ENCODE results near the gene LAGE3.

Gene LAGE3

DNA sequence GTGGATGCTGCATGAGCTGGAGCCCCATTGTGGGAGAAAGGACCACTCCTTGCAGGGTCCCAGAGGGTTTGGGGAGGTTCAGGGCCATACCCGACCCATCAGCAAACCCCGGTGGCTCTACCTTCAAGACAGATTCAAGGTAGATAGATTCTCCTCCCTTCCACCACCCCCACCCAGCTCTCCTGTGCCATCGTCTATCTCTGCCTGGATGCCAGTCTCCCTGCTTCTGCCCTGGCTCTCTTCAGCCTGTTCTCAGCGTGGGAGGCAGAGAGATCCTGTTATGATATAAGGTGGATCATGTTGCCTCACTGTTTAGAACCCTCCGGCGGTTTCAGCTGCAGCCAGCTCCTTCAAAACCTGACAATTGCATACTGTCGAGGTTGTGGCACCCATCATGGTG, 5.4 kb downstream of the LAGE3 start:
- DNase-seq, result no peak

DNA sequence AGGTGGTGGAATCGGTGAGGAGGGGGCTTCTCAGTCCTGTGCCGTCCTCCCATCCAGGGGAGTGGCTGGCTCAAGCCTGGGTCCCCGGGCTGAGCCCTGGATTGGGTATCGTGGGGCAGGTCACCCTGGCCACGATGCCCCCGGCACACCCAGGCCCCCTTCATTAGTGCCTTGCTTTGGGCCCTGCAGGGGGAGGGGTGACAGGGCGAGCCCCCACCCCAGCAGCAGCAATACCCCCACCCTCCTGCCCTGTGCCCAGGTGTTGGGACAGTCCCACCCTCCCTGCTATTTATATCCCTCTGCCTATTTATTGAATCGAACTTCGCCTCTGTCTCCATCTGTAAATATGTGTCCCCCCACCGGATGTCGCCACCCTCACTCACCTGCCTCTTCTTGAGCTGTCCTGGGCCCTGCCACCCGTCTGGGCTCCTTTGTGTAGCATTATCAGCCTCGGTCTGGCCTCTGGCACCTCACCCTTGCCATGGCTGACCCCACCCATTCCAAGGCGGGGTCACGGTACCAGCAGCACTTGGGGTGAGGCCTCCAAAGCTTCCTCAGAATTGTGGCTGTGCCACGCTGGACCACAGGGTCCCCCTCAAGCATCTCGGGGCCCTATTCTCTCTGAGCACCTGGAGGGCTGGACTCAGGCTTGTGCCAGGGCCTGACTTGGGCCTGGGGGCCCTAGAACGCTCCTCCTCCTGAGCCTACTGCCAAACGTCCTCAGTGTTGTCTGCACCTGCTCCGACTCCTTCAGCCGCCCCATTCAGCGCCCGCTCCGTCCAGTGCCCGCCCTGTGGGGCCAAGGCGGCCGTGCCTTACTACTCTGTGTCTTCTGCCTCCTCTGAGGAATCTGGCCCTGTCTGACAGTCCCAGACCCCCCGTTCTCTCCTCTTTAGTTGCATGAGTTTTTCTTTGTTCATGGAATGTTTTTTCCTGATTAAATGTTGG, 6.1 kb downstream of the LAGE3 start:
- DNase-seq, result no peak

DNA sequence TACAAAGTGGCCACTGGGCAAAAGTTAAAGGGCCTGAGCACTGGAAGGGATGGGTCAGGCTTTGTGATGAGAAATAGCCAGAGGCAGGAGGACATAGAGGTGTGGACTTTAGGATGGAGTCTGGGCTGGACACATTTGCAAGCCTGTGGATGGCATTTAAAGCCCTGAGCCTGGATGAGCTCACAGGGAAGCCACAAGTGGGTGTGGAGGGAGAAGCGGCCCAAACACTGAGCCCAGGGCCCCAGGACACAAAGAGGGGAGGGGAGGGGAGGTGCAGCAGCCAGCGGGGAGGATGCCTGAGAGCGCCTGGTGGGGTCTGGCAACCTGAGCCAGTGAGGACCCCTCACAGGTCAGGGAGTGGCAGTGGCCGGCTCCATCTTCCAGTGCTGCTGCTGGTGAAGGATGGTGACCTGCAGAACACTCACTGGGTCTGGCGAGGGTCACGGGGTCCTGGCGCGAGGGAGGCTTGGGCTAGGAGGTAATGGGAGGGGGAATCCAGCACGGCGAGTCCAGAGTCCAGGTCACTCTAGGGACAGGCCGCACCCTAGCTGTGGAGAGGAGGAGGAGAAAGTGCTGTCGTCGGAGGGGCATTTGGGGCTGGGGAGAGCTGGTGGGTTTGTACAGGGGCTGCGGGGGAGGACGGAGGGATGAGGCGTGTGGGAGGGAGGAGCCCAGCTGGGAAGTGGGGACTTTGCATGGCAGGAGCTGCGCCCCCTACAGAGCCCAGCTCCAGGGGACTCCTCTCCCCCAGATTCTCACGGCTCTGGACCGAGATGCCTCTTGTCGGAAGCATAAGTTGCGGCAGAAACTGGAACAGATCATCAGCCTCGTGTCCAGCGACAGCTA, 7.0 kb downstream of the LAGE3 start:
- no peak for DNase-seq

DNA sequence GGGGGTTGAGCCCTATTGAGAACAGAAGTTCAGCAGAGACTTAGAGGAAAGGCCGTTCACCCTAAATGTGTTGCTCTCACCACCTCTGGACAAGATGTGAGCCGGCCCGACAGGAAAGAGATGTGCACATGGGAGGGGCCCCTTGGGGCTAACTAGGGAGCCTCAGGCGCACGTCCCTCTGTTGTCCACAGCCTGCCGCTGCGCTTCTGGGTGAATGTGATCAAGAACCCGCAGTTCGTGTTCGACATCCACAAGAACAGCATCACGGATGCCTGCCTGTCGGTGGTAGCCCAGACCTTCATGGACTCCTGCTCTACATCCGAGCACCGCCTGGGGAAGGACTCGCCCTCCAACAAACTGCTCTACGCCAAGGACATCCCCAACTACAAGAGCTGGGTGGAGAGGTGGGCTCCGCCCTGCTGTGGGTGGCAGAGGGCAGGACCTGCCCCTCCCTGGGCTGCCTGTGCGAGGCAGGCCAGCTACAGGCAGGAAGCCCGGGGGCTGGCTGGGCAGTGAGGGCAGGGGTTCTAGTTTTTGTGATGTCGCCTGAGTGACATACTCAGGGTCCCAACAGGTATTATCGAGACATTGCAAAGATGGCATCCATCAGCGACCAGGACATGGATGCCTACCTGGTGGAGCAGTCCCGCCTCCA, 8.0 kb downstream of the LAGE3 start:
- DNase-seq, result no peak

DNA sequence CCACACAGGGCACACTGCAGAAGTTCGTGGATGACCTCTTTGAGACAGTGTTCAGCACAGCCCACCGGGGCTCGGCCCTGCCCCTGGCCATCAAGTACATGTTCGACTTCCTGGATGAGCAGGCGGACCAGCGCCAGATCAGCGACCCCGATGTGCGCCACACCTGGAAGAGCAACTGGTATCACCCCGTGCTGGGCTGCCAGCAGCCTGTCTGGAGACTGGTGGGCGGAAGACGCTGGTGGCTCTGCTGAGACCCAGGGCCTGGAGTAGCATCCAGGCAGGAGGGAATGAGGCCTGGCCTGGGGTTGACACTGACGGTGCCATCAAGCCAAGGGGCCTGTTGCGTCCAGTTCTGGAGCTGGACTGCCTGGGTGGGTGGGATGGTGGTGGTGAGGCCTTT, 8.6 kb downstream of the LAGE3 start:
- no peak for DNase-seq

DNA sequence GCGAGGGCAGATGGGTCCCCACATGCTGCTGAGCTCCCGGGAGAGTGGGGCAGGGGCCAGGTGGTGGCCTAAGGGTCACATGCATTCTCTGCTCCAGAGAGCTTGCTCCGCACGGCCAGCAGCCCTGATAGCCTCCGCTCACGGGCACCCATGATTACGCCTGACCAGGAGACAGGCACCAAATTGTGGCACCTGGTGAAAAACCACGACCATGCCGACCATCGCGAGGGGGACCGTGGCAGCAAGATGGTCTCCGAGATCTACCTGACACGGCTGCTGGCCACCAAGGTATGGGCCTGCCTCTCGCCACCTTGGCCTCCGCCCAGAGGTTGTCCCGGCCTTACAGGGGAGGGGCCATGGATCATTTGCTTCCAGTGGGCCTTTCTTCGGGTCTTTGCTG, 9.2 kb downstream of the LAGE3 start:
- no peak for DNase-seq

DNA sequence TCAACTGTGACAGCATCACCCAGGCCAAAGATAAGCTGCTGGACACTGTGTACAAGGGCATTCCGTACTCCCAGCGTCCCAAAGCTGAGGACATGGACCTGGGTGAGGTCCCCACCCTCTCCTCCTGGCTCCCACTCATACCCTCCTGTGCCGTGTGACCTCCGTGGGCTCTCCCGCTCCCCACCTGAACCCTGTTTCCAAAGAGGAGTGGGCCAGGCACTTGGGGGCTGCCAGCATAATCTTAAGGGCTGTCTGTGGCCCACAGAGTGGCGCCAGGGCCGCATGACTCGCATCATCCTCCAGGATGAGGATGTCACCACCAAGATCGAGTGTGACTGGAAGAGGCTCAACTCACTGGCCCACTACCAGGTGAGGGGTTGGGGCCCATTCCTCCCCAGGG, 10.0 kb downstream of the LAGE3 start:
- no peak for DNase-seq

DNA sequence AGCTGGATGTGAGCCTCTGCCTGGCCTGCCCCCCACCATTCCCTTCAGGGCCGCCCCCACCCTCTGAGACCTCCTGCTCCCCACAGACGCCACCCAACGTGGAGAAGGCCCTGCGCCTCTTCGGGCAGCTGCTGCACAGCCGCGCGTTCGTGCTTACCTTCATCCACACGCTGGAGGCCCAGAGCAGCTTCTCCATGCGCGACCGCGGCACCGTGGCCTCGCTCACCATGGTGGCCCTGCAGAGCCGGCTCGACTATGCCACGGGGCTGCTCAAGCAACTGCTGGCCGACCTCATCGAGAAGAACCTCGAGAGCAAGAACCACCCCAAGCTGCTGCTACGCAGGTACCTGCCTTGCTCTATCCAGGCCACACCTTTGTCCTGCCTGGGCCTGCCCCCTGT, 10.9 kb downstream of the LAGE3 start:
- no peak for DNase-seq

DNA sequence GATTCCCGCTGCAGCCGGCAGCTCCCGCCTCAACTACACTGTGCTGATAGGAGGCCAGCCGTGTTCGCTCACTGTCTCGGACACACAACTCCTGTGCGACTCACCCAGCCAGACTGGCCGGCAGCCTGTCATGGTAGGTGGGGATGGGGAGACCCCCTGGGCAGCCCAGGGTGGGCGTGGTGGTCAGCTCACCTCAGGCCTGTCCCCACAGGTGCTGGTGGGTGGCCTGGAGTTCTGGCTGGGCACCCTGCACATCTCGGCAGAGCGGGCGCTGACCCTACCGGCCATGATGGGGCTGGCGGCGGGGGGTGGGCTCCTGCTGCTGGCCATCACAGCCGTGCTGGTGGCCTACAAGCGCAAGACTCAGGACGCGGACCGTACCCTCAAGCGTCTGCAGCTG, 11.5 kb downstream of the LAGE3 start:
- DNase-seq, result no peak

DNA sequence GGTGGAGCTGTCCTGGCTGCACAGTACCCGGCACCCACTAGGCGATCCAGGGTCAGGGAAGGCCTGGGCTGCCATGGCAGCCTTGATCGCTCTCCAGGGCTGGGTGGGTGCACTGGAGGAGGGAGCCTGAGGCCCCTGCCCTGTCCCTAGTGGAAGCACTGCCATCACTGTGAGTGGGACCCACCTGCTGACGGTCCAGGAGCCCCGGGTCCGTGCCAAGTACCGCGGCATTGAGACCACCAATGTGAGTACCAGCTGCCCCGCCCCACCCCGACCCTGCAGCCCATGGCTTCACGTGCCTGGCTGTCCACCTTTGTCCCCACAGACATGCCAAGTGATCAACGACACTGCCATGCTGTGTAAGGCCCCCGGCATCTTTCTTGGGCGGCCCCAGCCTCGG, 12.2 kb downstream of the LAGE3 start:
- DNase-seq, result no peak

DNA sequence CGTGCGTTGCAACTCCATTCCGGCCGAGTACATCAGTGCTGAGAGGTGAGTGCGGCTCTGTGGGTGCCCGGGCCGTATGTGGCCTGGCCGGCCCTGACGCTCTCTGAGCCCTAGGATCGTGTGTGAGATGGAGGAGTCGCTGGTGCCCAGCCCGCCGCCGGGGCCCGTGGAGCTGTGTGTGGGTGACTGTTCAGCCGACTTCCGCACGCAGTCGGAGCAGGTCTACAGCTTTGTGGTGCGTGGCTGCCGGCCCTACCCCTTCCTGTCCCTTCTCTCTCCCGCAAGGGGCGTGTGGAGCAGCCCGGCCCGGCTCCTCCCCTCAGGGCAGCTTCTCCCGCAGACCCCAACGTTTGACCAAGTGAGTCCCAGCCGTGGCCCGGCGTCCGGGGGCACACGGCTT, 13.0 kb downstream of the LAGE3 start:
- no peak for DNase-seq

DNA sequence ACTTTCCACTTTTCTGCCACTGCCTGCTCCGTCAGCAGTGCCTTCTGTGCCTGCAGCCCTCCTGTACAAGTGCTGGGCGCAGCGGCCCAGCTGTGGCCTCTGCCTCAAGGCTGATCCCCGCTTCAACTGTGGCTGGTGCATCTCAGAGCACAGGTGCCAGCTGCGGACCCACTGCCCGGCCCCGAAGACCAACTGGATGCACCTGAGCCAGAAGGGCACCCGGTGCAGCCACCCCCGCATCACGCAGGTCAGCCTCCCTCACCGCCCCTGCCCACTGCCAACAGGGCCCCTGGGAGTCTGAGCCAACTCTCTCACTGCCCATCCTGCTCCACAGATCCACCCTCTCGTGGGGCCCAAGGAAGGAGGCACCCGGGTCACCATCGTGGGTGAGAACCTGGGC, 13.5 kb downstream of the LAGE3 start:
- no peak for DNase-seq

DNA sequence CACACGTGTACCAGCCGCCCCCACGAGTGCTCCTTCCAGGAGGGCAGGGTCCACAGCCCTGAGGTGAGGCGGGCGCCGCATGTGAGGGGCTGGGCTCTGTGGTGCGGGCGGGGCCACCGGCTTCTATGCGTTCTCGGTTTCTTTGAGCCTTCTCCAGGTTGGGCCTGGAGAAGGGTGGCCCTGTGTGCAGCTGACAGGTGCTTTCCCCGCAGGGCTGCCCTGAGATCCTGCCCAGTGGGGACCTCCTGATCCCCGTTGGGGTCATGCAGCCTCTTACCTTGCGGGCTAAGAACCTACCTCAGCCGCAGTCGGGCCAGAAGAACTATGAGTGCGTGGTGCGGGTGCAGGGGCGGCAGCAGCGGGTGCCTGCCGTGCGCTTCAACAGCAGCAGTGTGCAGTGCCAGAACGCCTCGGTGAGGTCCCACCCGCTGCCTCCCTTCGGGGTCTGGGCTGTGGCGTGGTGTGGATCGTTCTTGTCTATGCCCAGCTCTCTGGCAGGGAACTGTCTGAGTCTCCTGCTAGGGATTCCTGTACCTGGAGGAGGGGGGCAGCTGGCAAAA, 14.2 kb downstream of the LAGE3 start:
- no peak for DNase-seq

DNA sequence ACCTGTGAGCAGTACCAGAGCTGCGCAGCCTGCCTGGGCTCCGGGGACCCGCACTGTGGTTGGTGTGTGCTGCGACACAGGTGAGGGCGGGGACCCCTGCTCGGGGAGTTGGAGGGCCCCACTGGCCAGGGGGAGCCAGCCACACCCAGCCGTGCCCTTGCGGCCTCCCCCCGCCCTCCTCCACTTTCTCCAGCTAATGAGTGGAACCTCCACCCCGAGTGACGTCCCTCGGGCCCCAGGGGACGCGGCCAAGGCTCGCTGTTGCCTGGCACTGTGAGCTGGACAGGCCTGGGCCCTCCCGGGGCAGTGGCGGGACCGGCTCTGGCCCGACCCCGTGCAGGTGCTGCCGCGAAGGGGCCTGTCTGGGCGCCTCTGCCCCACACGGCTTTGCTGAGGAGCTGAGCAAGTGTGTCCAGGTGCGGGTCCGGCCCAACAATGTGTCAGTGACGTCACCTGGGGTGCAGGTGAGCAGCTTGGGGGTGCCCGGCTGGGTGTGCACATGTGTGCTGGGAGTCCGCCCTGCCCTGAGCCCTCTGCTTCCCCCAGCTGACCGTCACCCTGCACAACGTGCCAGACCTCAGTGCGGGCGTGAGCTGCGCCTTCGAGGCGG, 15.4 kb downstream of the LAGE3 start:
- no peak for DNase-seq

DNA sequence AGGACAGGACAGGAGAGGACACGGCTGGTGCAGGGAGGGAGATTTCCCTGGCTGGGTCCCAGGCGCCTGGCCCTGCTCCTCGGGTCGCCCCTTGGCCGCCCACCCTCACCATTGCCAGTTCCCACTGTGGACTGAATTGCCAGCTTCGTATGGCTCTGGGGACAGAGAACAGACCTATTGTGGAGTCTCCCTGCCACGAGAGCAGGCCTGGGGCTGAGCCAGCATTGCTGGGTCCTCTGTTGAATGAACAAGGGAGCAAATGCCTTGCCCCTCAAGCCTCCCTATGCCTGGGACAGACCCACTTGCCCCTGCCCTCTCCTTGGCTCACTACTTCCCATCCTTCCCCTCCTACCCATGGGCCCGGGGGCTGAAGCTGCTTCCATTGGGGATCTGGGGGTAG, 16.7 kb downstream of the LAGE3 start:
- no peak for DNase-seq

DNA sequence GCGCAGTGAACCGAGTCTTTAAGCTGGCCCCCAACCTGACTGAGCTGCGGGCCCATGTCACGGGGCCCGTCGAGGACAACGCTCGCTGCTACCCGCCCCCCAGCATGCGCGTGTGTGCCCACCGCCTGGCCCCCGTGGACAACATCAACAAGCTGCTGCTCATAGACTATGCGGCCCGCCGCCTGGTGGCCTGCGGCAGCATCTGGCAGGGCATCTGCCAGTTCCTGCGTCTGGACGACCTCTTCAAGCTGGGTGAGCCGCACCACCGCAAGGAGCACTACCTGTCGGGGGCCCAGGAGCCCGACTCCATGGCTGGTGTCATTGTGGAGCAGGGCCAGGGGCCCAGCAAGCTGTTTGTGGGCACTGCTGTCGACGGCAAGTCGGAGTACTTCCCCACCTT, 18.8 kb downstream of the LAGE3 start:
- DNase-seq, result no peak

DNA sequence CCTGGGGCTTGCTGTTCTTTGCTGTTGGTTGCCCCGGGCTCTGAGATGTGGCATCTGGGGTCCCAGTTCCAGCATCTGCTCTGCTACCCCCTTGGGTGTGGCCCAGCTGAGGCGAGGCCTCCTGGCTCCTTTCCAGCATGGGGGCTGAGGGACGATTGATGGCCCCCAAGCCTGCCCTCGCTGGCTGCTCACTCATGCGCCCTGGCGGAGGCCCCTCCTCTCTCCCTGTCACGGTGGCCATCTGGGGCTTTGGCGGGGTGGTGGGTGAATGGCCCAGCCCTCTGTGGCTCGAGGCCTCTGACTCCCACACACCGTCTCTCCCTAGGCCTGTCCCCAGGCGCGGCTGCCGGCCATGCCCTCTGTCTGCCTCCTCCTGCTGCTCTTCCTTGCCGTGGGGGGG, 19.2 kb downstream of the LAGE3 start:
- DNase-seq, result no peak

DNA sequence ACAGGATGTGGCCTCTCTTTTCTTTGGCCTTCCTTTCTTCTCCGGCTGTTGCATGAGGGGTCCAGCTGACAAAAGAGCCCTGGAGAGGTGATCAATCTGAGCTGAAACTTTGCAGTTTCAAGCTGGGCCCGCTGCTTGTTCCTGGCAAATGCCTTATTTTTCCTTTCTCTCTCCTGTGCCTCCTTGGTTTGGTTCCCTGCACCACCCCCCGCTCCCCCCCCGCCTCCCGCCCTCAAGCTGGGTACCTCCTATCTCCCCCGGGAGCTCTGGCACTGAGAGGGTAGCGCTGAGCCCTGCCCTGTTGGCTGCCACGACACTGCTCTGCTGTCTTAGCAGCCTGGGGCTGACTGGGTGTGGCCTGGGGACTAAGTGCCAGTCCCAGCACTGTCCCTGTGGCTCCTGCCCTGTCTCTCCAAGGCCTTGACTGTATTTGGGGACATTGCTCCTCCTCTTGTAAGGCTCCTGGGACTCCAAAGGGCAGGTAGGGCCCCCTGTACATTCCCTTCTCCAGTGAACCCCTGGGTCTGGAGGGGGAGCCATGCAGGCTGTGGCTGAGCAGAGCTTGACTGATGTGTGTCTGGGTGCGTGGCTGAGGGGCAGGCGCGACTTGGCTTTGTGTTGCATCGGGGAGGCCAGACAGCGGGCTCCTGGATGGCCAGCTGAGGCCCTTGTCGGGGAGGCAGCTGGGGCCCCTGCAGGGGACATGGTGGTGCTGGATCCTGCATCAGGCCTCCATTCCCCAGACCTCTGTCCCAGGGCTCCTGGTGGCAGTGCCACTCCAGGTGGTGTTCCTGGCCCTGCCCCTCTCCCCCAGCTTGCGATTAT, 19.9 kb downstream of the LAGE3 start:
- DNase-seq, result no peak

DNA sequence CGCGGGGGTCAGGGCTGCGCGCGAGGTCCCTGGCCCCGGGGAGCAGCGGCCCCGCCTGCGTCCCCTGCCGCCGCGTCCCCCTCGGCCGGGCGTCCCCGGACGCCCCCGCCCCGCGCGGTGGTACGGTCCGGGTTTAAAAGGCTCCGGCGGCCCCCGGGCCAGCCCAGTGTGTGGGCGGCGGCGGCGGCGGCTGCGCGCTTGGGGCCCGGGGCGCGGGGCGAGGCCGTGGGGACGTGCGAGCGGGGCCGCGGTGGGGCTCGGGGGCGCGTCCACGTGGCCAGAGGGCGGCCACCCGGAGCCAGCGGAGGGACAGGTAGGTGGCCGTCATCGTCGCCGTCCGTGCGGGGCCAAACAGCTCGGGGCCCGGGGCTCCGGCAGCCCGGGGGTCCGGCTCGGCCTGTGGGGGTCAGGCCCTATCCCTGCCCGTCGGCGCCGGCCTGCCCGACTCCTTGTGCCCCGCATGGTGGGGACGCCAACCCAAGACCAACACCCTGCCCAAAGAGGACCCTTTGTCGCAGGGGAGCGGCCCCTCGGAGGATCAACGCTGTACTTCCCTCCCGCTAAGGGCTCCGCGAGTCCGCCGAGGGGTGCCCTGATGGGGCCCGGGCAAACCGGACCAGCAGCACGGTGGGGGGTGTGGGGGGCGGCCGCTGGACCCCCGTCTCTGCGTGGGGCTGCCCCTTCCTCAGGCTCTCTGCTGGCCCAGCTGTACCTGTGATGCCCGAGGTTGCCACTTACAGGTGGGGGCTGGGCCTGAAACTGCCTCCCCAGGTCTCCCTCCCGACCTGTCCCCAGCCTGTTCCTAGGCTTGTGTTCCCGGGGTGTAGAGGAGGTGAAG, 20.7 kb downstream of the LAGE3 start, which contains the start of gene PLXNA3:
Gene PLXNA3 (plus strand): TSS at position 166 of the 838 bp plus-strand sequence. CDS start 1,903 bp downstream, outside the sequence.
- no peak for DNase-seq

DNA sequence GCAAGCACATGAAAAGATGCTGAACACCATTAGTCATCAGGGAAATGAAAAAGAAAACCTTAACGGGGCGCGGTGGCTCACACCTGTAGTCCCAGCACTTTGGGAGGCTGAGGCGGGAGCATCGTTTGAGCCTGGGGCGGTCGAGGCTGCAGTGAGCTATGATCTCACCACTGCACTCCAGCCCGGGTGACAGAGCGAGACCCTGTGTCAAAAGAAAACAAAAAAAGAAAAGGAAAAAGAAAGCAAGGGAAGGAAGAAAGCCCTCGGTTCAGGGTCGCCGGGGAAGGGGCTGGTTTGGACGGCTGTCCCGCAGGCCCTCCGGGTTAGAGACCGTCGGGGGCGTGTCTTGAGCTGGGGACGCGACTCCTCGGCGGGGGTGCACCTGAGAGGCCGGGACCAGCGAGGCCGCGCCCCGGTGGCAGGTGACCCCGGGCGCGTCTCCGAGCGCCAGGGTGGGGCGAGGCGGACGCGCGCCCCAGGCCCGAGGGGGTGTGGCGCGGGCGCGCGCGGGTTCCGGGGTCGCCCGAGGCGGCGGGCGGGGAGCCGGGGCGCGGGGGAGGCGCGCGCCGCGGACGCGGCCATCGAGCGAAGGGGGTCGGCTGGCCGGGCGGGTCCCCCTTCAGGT, 21.5 kb downstream of the LAGE3 start:
- peak; percentile 28 for DNase-seq

All from DMS79 treated with DMSO at 0.1 percent for 48 hours (cell line).